Measurements from ENCODE around the gene PPP1R8. TPM values are rescaled to one million over a fixed set of nuclear protein-coding genes. Genes with fewer than 3 reads are reported as not detected.

Gene PPP1R8
- total and polyA plus RNA-seq, 10 of the 15 experiments (the other 5 are each of a cell fraction or from before 2014, with no cell fraction given): 10.2 to 77.0 (median 53.0) TPM

DNA sequence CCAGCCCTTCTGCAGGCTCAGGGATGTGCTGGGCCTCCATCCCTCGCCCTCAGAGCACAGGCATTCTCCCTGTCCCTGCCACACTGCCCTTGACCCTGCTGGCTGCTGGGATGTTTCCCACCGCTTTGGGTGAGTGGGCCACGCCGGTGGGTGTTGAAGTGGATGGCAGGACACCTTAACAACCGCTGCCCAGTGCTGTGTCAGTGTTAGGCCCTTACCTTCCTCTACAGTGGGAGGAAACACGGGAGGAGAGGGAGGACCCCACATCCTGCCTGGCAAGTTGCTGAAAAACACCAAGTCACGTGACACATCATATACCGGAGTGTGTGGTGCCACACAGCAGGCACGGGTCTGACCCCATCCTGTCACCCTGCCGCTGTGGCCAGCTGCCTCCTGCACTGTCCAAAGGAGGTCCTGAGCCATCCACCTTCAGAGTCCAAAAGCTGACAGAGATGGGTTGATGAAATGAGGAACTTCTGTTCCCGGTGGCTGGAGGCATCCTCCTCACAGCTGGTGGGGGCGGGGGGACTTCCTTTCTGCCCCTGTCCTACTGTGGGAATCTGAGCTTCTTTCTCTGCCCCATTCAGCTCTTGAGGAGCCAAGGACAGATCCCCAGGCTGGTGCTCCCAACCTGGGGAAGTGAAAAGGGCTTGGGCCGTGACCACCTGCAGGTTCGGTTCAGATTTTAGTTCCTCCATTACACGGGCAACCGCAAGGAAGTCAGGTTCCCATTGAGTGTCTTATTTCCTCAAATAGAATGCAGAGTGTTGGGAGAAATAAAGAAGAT is 38.5 kb downstream of the PPP1R8 start:
- no TSS peak for BruUV-seq (replicated peaks)
- ChIA-PET POLR2A (interaction anchor here (0.5 to 1.4 kb wide), 7 partner anchors 8 to 172 kb away, joined by 3 to 8 read pairs (median 5); no protein-coding TSS in a partner anchor), SMC1A (ENCODE audit: uncharacterized antibody, unreplicated experiment) (interaction anchor here (1.9 kb wide), 1 partner anchor 10 kb away, joined by 6 read pairs; no protein-coding TSS in a partner anchor), CTCF (interaction anchor here (0.7 to 1.0 kb wide), 4 partner anchors 21 to 144 kb away, joined by 3 read pairs; partner anchors contain the start of gene FAM76A), RAD21 (ENCODE audit: unreplicated experiment) (interaction anchor here (0.8 to 2.6 kb wide), 4 partner anchors 15 to 66 kb away, joined by 3 to 12 read pairs (median 8); partner anchors contain the start of gene SMPDL3B)
- in situ Hi-C loops (cut with MboI): no loop called here
- peak; percentile 74 for DNase-seq (ENCODE audit: low read depth, low spot score)
- intact Hi-C loops (cut with micrococcal nuclease; ENCODE audit: unreplicated experiment): loop anchor here (10.0 kb wide), 1 partner anchor 306 kb away; the partner anchor contains the start of gene PTAFR
- Histone ChIP-seq H3K79me2 (ENCODE audit: control insufficient read depth, insufficient read depth, low read length) (peaks cover 18% of the 10 kb centered on the region), H3K9ac (ENCODE audit: control insufficient read depth, insufficient read depth, low read length) (peak overlapping the region; percentile 56), H3K4me3 (peak overlapping the region; percentile 24; the same call in 1 of the 2 replicates), H3K4me2 (ENCODE audit: control insufficient read depth, insufficient read depth) (peak overlapping the region; percentile 100), H3K27me3 (replicated peaks in 1 of 2; ENCODE audit: control insufficient read depth in 2 of 2, insufficient read depth in 2 of 2, low read length in 1 of 2) (no peaks in the 10 kb centered on the region), H3K36me3 (ENCODE audit: control insufficient read depth in 2 of 2, insufficient read depth in 2 of 2, low read length in 1 of 2) (no peaks in the 10 kb centered on the region), H2AFZ (ENCODE audit: control insufficient read depth, low read depth, low read length) (peak overlapping the region; percentile 94), H4K20me1 (ENCODE audit: control insufficient read depth, insufficient read depth) (no peaks in the 10 kb centered on the region), H3K9me3 (replicated peaks; ENCODE audit: control insufficient read depth, insufficient read depth, low read length) (no peaks in the 10 kb centered on the region; the same call in 2 of the 3 replicates), H3K27ac (ENCODE audit: control insufficient read depth, insufficient read depth) (peak overlapping the region; percentile 80), H3K4me1 (ENCODE audit: control insufficient read depth, insufficient read depth, low read length) (peaks cover 43% of the 10 kb centered on the region)
- peak; percentile 73 for FAIRE-seq
- WGBS (ENCODE audit: insufficient coverage, insufficient replicate concordance, low lambda C conversion rate, missing lambda C conversion rate): 3% methylated on average over 16 of the region's 16 CpGs
- ATAC-seq: peak; percentile 53
- TF ChIP-seq POLR2AphosphoS5 (IDR thresholded peaks at IDR 0.05; ENCODE audit: low read length) (peak; percentile 42; the same call in 1 of the 2 replicates), ASH2L (IDR thresholded peaks at IDR 0.05; ENCODE audit: borderline replicate concordance, low read depth) (no peak), HDAC2 (IDR thresholded peaks at IDR 0.05) (no peak), MTA3 (IDR thresholded peaks at IDR 0.05; ENCODE audit: borderline replicate concordance, low read length) (no peak; the same call in 1 of the 2 replicates), MYB (IDR thresholded peaks at IDR 0.05; ENCODE audit: borderline replicate concordance, low read depth, low read length) (no peak), EGR1 (IDR thresholded peaks at IDR 0.05; ENCODE audit: borderline replicate concordance in 1 of 2, low read depth in 2 of 2, low read length in 2 of 2) (0 out of 3 replicates have a peak, but pooled peaks of 1 of the 2 experiments have one; percentile 14), ZNF24 (IDR thresholded peaks at IDR 0.05) (no peak), HDAC6 (IDR thresholded peaks at IDR 0.05; ENCODE audit: unreplicated experiment) (no peak), CREM (IDR thresholded peaks at IDR 0.05; ENCODE audit: low read depth) (peak; percentile 18; the same call in 1 of the 2 replicates)
- TF ChIP-seq, protein P1, sequence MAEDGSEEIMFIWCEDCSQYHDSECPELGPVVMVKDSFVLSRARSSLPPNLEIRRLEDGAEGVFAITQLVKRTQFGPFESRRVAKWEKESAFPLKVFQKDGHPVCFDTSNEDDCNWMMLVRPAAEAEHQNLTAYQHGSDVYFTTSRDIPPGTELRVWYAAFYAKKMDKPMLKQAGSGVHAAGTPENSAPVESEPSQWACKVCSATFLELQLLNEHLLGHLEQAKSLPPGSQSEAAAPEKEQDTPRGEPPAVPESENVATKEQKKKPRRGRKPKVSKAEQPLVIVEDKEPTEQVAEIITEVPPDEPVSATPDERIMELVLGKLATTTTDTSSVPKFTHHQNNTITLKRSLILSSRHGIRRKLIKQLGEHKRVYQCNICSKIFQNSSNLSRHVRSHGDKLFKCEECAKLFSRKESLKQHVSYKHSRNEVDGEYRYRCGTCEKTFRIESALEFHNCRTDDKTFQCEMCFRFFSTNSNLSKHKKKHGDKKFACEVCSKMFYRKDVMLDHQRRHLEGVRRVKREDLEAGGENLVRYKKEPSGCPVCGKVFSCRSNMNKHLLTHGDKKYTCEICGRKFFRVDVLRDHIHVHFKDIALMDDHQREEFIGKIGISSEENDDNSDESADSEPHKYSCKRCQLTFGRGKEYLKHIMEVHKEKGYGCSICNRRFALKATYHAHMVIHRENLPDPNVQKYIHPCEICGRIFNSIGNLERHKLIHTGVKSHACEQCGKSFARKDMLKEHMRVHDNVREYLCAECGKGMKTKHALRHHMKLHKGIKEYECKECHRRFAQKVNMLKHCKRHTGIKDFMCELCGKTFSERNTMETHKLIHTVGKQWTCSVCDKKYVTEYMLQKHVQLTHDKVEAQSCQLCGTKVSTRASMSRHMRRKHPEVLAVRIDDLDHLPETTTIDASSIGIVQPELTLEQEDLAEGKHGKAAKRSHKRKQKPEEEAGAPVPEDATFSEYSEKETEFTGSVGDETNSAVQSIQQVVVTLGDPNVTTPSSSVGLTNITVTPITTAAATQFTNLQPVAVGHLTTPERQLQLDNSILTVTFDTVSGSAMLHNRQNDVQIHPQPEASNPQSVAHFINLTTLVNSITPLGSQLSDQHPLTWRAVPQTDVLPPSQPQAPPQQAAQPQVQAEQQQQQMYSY (CRISPR knock-in tag; IDR thresholded peaks at IDR 0.05): peak; percentile 72; the same call in 1 of the 2 replicates
- TF ChIP-seq, protein P2, sequence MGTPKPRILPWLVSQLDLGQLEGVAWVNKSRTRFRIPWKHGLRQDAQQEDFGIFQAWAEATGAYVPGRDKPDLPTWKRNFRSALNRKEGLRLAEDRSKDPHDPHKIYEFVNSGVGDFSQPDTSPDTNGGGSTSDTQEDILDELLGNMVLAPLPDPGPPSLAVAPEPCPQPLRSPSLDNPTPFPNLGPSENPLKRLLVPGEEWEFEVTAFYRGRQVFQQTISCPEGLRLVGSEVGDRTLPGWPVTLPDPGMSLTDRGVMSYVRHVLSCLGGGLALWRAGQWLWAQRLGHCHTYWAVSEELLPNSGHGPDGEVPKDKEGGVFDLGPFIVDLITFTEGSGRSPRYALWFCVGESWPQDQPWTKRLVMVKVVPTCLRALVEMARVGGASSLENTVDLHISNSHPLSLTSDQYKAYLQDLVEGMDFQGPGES (IDR thresholded peaks at IDR 0.05): no peak
- TF ChIP-seq, protein P3, sequence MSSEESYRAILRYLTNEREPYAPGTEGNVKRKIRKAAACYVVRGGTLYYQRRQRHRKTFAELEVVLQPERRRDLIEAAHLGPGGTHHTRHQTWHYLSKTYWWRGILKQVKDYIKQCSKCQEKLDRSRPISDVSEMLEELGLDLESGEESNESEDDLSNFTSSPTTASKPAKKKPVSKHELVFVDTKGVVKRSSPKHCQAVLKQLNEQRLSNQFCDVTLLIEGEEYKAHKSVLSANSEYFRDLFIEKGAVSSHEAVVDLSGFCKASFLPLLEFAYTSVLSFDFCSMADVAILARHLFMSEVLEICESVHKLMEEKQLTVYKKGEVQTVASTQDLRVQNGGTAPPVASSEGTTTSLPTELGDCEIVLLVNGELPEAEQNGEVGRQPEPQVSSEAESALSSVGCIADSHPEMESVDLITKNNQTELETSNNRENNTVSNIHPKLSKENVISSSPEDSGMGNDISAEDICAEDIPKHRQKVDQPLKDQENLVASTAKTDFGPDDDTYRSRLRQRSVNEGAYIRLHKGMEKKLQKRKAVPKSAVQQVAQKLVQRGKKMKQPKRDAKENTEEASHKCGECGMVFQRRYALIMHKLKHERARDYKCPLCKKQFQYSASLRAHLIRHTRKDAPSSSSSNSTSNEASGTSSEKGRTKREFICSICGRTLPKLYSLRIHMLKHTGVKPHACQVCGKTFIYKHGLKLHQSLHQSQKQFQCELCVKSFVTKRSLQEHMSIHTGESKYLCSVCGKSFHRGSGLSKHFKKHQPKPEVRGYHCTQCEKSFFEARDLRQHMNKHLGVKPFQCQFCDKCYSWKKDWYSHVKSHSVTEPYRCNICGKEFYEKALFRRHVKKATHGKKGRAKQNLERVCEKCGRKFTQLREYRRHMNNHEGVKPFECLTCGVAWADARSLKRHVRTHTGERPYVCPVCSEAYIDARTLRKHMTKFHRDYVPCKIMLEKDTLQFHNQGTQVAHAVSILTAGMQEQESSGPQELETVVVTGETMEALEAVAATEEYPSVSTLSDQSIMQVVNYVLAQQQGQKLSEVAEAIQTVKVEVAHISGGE (CRISPR knock-in tag; IDR thresholded peaks at IDR 0.05): peak; percentile 55; the same call in 1 of the 2 replicates
